ENCODE results near the gene BPIFB4.
"Not testable (repeated sequence)": the region's sequence is repeated elsewhere in the genome, so short reads cannot be mapped to it uniquely, and the experiment has no call there.

BPIFB4 gene

DNA sequence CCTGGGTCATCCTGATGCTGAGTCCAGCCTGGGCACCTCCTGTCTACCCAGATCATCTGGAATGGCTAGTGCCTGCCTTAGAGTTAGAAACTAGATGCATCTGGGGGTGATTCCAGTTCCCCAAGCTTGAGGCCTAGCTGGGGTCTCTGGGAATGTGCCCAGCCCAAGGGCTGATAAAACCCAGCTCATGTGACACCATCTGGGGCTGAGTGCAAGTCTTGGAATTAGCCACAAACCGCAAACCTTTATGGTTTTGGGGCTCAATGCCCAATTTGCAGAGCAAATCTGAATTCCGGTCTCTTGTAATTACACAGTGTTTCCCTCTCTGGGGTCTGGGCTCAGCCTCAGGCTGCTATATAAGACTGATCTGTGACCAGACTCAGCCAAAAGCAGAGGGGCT lies at the start of gene BPIFB4:
Gene BPIFB4 (plus strand): TSS at position 385 of the 400 bp plus-strand sequence. CDS start 1,884 bp downstream, outside the sequence.
- DNase-seq, result no peak

DNA sequence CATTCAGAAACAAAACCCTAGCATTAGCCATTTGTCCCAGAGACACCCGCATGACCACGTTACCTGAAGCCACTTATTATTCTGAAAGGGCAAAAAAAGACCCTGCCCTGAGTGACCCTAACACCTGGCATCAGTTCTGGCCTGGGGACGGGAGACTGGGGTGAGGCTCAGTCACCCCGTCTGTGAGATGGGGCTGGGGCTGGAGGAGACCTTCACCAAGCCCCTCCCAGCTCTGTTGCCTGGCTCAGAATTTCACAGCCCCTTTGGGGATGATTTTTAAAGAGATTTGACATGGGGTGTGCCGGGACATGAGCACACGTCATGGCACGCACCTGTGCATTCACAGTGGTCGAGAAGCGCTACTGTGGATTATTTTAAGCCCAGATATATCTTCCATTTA lies 49.4 kb upstream of the BPIFB4 start:
- no peak for DNase-seq

DNA sequence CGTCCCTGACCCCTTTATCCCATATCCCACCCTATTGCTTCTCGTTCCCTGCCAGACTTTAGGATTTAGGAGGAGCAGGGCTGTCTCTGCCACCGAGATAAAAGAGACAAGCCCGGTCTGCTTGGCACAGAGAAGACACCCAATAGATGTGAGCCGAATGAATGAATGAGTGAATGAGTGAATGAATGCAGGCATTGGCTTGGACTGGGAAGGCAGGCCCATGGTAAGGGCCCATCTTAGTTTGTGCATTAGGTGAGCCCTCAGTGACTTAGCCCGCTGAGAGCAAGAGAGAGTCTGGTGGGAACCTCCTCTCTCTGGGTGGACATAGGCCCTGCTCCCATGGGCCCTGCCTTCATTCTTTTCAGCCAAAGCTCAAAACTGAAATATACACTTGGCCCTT lies 48.9 kb upstream of the BPIFB4 start:
- DNase-seq, result no peak

DNA sequence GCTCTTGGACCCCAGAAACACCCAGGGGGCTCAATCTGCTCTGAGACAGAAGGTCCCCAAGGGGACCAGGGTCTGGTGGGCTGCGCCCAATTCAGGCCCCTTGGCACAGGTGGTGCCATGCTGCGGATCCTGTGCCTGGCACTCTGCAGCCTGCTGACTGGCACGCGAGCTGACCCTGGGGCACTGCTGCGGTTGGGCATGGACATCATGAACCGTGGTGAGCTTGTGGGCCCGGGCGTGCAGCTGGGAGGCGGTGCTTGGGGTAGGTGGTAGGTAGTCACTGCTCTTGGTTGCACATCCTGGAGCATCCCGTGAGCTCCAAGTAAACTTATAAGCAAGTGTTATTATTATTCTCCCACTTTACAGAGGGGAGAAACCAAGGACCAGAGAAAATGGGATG lies 47.9 kb upstream of the BPIFB4 start, which contains the start of gene BPIFB6:
Gene BPIFB6 (plus strand): TSS at position 118 of the 400 bp plus-strand sequence. CDS start 0 bp downstream, at position 118.
- DNase-seq, result no peak

DNA sequence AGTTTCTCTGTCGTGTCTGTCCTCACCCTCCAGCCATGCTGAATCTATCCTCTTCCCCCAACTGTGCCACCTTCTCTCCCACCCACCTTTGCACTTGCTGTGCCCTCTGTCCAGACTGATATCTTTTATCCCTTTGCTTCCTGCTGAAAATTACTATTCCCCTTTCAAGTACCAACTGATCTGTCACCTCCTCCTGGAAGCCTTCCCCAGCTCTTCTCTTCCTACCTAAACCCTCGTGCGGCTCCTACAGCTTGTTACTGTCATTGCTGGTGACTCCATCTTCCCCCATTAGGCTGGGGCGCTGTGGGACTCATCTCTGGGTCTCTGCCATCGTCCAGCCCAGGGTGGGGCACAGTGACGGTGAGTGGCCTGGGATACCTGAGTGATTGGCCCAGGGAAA lies 46.9 kb upstream of the BPIFB4 start:
- no peak for DNase-seq

DNA sequence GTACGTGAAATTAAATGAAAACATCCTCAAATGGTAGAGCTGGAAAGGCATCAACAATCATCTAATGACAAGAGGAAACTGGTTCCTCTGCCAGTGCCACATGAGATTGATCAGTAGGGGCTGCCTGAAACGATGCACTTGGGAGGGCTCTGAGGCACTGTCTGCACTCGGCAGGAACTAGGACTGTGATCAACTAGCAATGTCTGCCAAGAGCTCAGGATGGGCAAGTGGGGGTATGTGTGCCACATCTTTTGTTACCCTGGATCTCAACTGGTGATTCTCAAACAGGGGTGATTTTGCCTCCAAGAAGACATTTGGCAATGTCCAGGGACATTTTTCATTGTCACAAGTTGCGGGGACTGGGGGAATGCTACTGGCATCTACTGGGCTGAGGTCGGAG lies 46.1 kb upstream of the BPIFB4 start:
- no peak for DNase-seq

DNA sequence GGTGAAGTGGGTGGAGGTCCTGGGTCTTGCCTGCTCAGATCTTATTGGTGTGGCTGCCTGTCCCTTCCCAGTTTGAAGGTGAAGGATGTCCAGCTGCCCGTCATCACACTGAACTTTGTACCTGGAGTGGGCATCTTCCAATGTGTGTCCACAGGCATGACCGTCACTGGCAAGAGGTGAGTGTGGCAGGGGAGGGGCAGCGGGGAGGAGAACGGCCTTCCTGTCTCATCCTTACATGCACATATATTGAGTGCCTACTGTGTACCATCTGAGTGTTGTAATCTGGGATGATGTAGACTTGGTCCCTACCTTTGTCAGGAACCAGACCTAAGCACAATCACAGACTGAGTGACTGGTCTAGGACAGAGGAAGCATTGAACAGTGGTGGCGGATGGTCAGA lies 45.3 kb upstream of the BPIFB4 start:
- DNase-seq, result no peak

DNA sequence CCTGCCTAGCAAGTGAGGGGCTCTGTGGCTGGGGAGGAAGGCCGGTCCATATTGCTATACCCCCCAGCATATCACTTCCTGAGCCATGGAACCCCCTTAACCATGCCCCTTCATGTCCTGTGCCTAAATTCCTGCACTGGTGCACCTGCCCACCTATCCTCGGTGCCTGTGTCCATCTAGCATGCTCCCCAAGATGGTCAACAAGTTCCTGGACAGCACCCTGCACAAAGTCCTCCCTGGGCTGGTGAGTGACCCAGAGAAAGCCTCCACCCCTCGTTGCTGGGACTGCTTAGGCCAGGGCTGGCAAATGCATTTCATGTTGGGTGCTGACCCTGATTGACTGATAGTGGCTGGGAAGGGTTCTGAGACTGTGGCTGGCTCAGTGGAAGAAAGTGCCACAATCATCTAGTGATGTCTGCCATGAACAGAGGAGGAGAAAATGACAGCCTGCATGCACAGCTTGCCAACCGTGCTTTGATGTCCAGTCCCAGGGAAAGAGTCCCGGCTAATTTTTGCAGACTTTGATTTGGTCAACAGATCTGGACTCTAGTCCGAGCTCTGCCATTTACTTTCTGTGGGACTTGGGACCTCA lies 44.4 kb upstream of the BPIFB4 start:
- no peak for DNase-seq

DNA sequence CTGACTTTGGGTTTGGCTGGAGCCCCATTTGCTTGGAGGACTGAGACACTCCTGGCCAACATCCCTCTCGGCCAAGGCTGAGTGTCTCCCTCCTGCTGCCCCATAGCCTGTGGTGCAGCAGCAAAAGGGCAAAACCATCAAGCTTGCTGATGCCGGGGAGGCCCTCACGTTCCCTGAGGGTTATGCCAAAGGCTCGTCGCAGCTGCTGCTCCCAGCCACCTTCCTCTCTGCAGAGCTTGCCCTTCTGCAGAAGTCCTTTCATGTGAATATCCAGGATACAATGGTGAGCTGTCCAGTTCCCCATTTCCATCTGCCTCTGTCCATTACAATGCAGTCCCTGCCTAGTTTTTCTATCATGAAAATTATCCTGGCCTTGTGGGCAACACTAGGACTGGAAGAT lies 42.0 kb upstream of the BPIFB4 start:
- DNase-seq, result no peak

DNA sequence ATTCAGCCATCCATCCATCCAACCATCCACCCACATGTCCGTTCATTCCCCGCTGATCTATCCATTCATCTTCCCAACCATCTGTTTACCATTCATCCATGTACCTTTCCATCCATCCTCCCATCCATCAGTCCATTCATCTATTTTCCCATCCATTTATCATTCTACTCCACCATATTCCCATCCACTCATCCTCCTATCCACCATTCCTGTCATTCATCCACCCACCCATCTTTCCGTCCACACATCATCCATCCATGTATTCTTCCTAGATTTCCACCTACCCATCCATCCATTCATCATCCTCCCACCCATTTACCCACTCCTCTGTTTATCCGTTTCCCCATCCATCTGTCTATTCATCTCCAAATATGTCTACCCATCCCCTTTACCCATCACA lies 41.2 kb upstream of the BPIFB4 start:
- no peak for DNase-seq

DNA sequence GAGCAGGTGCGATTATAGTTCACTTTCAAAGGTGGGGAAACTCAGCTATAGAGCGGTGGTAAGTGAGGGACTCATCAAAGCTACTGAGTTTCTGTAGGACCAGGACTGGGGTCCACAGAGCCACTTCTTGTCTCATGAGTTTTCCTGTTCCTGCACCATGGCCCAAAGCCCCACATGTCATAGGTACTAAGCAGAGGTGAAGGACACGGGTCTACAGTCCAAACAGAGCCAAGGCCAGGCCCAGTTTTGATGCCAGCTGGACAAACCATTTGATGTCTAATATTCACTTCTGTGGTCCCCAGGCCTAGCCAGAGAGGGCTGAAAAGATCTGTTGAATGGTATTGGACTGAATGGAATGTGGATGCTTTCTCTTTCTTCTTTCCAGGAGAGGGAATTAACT lies 37.0 kb upstream of the BPIFB4 start:
- DNase-seq, result no peak

DNA sequence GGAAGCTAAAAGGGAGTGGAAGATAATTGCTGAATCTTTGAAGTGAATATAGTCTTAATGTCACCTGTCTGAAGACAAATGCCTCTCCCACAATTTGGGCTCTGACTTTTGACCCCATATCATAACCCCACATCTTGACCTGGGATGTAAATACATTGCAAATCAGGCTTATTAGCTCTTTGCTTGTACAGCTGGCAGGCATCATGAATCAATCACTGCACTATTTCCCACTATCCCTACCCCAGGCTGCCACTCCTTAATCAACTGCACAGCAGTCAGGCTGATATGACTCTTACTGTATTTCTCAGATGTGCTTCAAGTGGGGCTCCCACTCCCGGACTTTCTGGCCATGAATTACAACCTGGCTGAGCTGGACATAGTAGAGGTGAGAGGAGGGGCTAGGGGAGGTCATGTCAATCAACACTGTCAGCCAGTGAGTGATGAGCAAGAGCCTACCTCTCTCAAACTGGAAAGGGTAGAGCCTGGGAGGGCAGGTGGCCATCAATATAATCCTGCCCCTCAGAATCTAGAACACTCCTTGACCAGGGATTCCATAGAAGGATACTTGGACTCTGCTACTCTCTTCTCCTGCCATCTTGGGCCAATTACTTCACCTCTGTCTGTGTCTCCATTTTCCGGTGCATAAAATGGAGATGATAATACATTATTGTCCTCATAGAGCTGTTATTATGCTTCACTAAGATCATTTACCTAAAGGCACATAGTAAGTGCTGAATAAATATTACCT lies 36.3 kb upstream of the BPIFB4 start:
- DNase-seq, result no peak

DNA sequence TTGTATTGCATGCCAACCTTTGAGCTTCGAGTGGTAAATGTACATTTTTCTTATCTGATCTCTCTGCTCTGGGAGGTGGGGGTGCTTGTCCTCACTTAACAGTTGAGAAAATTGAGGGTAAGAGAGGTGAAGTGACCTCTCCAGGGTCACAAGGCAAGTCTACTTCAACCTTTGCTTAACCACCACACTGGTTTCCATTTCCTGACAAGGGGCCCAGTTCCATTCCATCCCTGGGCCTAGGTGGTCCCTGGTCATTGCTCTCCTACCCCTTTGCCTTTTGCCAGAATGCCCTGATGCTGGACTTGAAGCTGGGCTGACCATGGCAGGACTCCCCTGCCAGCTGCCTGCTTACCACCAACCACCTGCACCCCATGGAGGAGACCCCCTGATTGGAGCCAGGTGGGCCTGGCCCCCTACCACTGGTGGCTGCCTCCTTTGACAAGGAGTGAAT lies 35.7 kb upstream of the BPIFB4 start:
- DNase-seq, result no peak

DNA sequence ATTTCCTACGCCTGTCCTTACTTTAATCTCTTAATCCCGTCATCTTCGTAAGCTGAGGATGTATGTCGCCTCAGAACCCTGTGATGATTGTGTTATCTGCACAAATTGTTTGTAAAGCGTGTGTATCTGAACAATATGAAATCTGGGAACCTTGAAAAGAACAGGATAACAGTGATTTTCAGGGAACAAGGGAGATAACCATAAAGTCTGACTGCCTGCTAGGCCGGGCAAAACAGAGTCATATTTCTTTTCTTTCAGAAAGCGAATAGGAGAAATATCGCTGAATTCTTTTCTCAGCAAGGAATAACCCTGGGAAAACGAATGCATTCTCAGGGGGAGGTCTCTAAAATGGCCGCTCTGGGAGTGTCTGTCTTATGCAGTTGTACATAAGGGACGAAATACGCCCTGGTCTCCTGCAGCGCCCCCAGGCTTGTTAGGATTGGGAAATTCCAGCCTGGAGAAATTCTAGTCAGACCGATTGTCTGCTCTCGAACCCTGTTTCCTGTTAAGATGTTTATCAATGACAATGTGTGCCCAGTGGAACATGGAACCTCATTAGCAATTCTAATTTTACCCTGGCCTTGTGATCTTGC lies 34.2 kb upstream of the BPIFB4 start:
- DNase-seq, result not testable (repeated sequence)

DNA sequence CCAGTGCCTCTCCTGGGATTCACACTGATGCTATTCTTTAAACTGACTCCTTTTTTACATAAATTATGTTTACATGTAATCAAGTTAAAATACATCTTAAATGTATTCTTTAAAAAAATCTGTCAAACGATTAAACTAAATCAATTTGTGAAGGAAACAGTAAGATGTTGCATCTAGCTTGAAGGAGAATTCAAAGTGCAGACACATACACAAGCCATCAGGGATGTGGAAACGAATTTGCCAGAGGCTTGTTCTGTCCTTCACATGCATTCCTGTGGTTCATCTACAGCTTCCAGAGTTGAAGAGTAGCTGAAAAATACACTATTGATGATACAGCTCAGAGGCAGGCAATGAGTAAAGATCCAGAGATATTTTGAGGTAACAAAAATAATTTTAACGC lies 33.0 kb upstream of the BPIFB4 start:
- DNase-seq, result no peak

DNA sequence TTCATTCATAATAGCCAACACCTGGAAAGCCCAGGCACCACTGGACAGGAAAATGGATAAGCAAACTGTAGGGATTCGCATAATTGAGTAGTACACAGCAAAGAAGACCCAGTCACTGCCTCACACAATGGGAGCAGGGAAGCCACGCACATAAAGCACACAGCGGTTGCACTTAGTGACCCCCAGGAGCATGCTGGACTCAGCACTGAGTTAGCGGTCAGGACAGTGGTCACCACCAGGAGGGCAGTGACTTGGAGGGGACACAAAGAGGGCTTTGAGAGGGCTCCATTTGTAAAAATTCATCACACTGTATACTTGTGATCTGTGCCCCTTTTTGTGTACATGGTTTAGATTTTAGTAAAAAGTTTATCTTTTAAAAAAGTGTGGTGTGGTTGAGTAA lies 28.1 kb upstream of the BPIFB4 start:
- no peak for DNase-seq

DNA sequence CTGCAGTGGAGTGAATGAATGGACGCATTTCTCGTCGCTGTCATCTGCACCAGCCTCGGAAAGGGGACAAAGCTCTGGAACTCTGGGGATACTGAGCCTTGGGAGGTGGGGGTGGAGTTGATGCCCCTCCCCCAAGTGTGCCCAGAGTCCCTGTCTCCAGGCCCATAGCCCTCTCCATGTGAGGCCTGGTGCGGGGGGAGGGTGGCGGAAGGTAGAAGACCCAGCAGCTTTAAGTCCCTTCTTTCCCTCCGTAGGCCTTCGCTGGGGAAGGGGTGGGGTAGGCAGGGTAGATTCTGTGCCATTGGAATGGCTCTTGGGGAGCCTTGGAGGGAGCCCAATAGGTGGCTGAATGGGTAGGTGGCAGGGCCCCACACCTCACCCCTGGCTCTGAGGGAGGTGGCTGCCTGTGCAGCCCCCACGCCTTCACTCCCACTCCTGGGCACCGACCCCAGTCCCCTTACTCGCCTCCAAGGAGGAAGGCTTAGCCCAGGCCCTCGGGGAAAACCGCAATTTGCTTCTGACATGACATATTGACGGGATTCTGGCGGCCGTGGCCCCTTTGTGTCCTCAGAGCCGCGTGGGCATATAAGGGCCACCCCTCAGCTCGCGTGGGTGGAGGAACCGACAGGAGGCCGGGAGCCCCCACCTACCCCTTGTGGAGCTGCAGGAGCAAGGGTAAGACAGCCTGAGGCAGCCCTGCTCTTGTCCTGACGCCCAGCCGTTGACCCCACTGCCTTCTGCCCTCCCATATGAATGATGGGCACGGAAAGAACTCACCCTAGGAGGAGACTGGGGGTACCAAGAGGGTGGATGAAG lies 25.9 kb upstream of the BPIFB4 start, which contains the start of gene BPIFB3:
Gene BPIFB3 (plus strand): TSS at position 613 of the 816 bp plus-strand sequence. CDS start 1,533 bp downstream, outside the sequence.
- no peak for DNase-seq

DNA sequence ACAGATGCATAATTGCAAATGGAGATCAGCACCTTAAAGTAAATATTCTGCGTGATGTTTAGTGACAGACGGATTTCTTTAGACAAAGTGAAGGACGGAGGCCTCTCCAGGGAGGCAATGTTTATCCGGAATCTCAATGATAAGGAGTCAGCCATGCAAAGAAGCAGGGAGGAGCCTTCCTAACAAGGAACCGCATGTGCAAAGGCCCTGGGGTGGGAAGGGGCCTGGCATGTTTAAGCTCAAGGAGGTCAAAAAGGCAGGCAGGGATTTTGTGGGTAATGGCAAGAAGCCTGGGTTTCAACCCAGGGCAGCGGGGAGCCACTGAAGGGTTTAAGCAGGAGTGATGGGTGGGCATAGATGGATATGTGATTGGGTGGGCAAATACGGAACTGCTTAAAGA lies 25.1 kb upstream of the BPIFB4 start:
- no peak for DNase-seq

DNA sequence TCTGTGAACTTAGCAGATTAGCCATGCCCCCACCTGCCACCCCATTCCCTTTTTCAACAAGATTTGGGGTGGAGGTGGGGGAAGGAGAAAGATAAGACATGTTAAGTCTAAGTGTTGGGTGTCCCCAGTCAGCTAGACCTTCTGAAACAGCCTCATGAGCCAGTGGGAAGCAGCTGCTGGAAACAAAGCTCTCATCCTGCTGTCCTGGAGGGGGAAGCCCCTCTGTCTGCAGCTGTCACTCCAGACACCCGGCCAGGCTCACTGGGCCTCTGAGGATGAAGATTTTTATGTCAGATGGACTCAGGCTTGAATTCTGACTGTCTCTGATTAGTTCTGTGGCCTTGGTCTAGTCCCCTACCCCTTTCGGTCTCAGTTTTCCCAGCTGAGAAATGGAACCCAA lies 24.7 kb upstream of the BPIFB4 start:
- DNase-seq, result no peak

DNA sequence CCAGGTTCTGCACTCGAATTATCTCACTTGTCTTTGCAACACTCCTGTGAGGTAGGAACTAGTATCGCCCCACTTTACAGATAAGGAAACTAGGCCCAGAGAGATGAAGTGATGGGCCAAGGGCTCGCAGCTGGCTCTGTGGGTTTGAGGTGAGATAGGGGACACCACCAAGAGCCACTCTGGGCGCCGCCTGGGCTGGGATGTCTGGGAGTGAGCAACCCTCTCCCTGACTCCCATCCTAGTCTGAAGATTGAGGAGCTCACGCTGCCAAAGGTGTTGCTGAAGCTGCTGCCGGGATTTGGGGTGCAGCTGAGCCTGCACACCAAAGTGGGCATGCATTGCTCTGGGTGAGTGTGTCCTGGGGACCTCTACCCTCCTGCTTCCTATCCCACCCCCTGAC lies 20.3 kb upstream of the BPIFB4 start:
- DNase-seq, result no peak

DNA sequence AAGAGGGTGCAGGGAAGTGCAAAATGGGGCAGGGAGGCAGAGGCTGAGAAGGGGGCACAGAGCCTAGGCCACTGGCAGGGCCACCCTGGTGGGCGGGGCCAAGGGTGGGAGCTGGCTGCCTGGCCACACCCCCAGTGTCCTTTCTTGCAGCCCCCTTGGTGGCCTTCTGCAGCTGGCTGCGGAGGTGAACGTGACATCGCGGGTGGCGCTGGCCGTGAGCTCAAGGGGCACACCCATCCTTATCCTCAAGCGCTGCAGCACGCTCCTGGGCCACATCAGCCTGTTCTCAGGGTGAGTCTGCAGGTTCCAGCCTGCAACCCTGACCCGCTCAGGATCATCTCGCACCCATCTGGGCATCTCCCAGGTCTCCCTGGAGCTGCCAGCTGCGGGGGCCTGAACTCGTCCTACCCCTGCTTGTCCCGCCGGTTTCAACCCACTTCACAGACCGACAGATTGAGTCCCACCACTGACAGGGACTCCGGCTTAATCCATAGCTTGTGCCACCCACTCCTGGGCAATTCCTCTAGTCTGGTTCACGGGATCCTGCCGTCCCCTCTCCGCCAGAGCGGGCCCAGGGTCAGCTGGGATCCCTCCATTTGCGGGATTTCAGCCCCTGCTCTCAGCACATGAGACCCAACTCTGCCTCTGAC lies 19.6 kb upstream of the BPIFB4 start:
- DNase-seq, result no peak

DNA sequence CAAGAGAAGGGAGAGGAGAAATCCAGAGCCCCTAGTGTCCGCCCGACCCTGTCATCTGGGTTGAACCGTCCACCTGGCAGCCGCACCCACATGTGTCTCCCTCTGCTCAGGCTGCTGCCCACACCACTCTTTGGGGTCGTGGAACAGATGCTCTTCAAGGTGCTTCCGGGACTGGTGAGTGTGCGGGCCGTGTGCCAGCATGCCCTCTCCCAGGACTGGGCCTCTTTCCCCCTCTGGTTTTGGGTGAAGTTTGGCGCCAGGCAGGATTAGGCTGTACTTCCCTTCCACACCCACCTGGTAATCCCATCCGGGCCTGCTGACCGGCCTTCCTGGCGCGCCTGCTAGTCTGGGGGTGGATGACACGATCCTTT lies 17.8 kb upstream of the BPIFB4 start:
- no peak for DNase-seq
